Stomach (tissue), 9 donors: ENCODE measurements around the gene ABCA13. TPM values are rescaled to one million over a fixed set of nuclear protein-coding genes. Genes with fewer than 3 reads are reported as not detected.

Experiments used
- DNase-seq, 2 donors: peaks; one replicate each; pipeline versions ENCODE4 v3.0.0 to v3.0.0-alpha.2; 2013 to 2019
- H3K27ac ChIP-seq, 5 donors: fragments of 200-600 bp in 4 of 5; sonication (generic) in 4 of 5; one replicate each; pipeline ENCODE4 v1.5.1; 2013 to 2019; ENCODE audit warnings: mild to moderate bottlenecking in 1 of 5, moderate library complexity in 1 of 5
- H3K27me3 ChIP-seq, 3 donors: fragments of 200-600 bp; sonication (generic); one replicate each; pipeline ENCODE4 v1.5.1; 2017 to 2019; ENCODE audit warnings: mixed run types in 1 of 3
- H3K36me3 ChIP-seq, 4 donors: fragments of 200-600 bp; sonication (generic); 1 replicate in 3 of 4; 2 replicates in 1 of 4; pipeline ENCODE4 v1.5.1; 2016 to 2019
- H3K4me1 ChIP-seq, 4 donors: fragments of 200-600 bp; sonication (generic); one replicate each; pipeline ENCODE4 v1.5.1; 2016 to 2019
- H3K4me3 ChIP-seq, 4 donors: fragments of 200-600 bp; sonication (generic) in 3 of 4; one replicate each; pipeline ENCODE4 v1.5.1; 2016 to 2019; ENCODE audit warnings: mild to moderate bottlenecking in 1 of 4
- H3K9me3 ChIP-seq, 4 donors: fragments of 200-600 bp; sonication (generic); one replicate each; pipeline ENCODE4 v1.5.1; 2016 to 2019
- EP300 ChIP-seq: sonication (generic); formaldehyde crosslinking; IDR thresholded peaks from one replicate; pipeline ENCODE4 v1.6.1; 2017; ENCODE audit warnings: antibody characterized with exemption
- POLR2A ChIP-seq, 4 donors: fragments of 450-650 bp; IDR thresholded peaks; one replicate each; pipeline ENCODE4 v1.6.1; 2016; ENCODE audit warnings: antibody characterized with exemption in 4 of 4, control low read depth in 2 of 4, mild to moderate bottlenecking in 1 of 4, moderate library complexity in 1 of 4
- POLR2AphosphoS5 ChIP-seq, 3 donors: sonication (generic); formaldehyde crosslinking; IDR thresholded peaks; one replicate each; pipeline ENCODE4 v1.6.1; 2016; ENCODE audit warnings: antibody characterized with exemption in 3 of 3
- WGBS, 5 donors: extraction: QIAGEN DNeasy Blood & Tissue Kit in 3 of 5; methylation state at CpG; one replicate each; pipeline versions ENCODE4 v1.1.5 to v1.1.7; 2013 to 2018; 5-methylcytosine and 5-hydroxymethylcytosine counted together
- intact Hi-C: fragments of 100-400 bp; cut with DNase I; formaldehyde crosslinking; loops from one replicate; pipeline ENCODE4 v1.15.1; 2023; ENCODE audit warnings: low total_unique reads
- polyA plus RNA-seq, 3 donors: library from polyadenylated mRNA; stranded (reverse); fragments of 200-250 nt; gene quantifications; one replicate each; pipeline ENCODE4 v1.2.3, GENCODE V29; 2013
- total RNA-seq, 5 donors: library from RNA; depleted of rRNA; stranded (reverse); fragments of >200 nt; gene quantifications; one replicate each; pipeline versions ENCODE4 v1.1.0 to v1.2.3, GENCODE V29; 2014 to 2016
- TF ChIP-seq, protein P1 (sequence below), 7 experiments: fragments of 450-650 bp in 4 of 7; fragments of 200-600 bp in 3 of 7; sonication (generic) in 3 of 7; IDR thresholded peaks; one replicate each; pipeline ENCODE4 v1.5.1; 2016 to 2019; ENCODE audit warnings: antibody characterized with exemption in 7 of 7, control low read depth in 2 of 7, mild to moderate bottlenecking in 1 of 7
- donor health status: healthy with polysubstance abuse.
- donor health status: Bipolar disorder and iron deficiency.
- donor health status: healthy.

ABCA13 gene
- total and polyA plus RNA-seq, 8 donors, result under 0.01 to 0.92 (median 0.50) TPM; not detected in 5

DNA sequence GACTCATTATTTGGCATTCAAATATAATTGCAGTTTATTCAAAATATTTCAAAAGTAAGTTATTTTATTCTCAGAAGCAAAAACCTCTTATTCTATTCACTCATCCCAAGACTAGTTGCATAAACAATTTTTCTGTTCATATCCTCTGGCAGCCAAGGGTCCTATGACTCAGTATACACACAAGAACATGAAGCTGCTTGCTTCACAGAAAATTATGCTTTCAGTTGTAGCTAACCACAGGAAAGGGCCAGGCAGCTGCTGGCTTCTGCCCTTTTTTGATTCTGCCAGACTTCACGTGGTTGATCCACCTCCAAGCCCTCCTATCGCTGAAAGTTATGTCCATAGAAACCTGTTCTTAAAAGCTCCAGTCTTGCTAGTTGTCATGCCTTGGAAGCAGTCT is 108.8 kb downstream of the ABCA13 start:
- peaks cover 0 to under 1% (median 0%) of the 10 kb centered on the region in 3 donors for H3K27me3 ChIP-seq
- no peaks in the 10 kb centered on the region for H3K4me1 ChIP-seq
- H3K4me3 ChIP-seq, result no peak overlapping the region
- H3K36me3 ChIP-seq, result no peaks in the 10 kb centered on the region
- no peak for DNase-seq
- intact Hi-C loops, result no loop called here
- no peak overlapping the region for H3K27ac ChIP-seq
- TF ChIP-seq, protein P1, sequence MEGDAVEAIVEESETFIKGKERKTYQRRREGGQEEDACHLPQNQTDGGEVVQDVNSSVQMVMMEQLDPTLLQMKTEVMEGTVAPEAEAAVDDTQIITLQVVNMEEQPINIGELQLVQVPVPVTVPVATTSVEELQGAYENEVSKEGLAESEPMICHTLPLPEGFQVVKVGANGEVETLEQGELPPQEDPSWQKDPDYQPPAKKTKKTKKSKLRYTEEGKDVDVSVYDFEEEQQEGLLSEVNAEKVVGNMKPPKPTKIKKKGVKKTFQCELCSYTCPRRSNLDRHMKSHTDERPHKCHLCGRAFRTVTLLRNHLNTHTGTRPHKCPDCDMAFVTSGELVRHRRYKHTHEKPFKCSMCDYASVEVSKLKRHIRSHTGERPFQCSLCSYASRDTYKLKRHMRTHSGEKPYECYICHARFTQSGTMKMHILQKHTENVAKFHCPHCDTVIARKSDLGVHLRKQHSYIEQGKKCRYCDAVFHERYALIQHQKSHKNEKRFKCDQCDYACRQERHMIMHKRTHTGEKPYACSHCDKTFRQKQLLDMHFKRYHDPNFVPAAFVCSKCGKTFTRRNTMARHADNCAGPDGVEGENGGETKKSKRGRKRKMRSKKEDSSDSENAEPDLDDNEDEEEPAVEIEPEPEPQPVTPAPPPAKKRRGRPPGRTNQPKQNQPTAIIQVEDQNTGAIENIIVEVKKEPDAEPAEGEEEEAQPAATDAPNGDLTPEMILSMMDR (IDR thresholded peaks at IDR 0.05), result no peak
- TF ChIP-seq EP300 (no peak), POLR2AphosphoS5 (IDR thresholded peaks at IDR 0.05) (no peak), POLR2A (IDR thresholded peaks at IDR 0.05) (no peak)
- no peaks in the 10 kb centered on the region for H3K9me3 ChIP-seq
- WGBS, 5 donors, result 49 to 71% (median 60%) methylated on average over 2 of the region's 2 CpGs

DNA sequence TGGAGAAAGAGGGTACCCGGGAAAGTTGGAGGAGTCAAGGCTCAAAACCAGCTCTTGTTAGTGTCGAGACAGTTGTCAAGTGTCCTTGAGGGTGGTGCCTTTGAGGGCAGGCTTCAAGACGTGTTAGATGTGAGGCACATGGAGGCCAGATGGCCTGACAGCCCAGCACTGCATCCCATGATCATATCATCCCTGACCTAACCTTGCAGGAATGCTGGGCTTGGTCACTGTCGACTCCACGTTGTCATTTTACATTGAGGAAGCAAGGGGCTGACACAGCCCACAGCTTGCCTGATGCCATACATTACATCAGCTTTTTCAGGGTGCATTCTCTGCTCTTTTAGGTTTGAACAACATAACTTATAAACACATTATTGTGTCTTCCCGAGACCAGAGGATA is 114.1 kb downstream of the ABCA13 start:
- TF ChIP-seq EP300 (no peak), POLR2A (IDR thresholded peaks at IDR 0.05) (no peak), POLR2AphosphoS5 (IDR thresholded peaks at IDR 0.05) (no peak)
- TF ChIP-seq, protein P1 (IDR thresholded peaks at IDR 0.05), result no peak
- intact Hi-C loops, result no loop called here
- Histone ChIP-seq H3K4me3 (no peak overlapping the region), H3K4me1 (no peaks in the 10 kb centered on the region), H3K27me3 (peaks cover 0 to 3% (median 0%) of the 10 kb centered on the region in 3 donors), H3K9me3 (no peaks in the 10 kb centered on the region), H3K27ac (no peak overlapping the region), H3K36me3 (no peaks in the 10 kb centered on the region)
- 42 to 53% (median 47%) methylated on average over 6 of the region's 6 CpGs for WGBS, 5 donors
- DNase-seq, result no peak

DNA sequence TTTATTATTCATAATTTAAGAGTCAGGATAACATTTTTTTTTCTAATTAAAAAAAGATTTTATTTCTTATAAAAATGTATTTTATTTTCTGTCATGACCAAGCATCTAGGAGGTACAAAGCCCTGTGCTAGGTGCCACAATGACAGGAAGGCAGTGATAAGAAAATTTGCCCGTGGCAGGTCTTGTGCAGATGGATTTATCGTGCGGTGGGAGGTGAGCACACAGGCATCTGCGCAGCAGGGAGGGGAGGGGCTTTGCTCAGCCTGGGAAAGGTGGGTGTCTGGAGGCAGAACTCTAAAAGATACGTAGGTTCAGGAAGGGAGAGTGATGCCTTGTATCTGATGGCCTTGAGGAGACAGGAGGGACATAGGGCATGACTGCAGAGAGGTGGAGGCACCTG is 115.6 kb downstream of the ABCA13 start:
- intact Hi-C loops, result no loop called here
- no peaks in the 10 kb centered on the region for H3K36me3 ChIP-seq

GRCh38 chr7:48289656-48290055 is 118.4 kb downstream of the ABCA13 start:
- no peaks in the 10 kb centered on the region for H3K9me3 ChIP-seq
- intact Hi-C loops, result no loop called here
- no peak for DNase-seq
- H3K4me3 ChIP-seq, result no peak overlapping the region
- H3K27ac ChIP-seq, result no peak overlapping the region
- no peaks in the 10 kb centered on the region for H3K4me1 ChIP-seq
- WGBS, 5 donors, result 63 to 89% (median 85%) methylated on average over 1 of the region's 1 CpG
- peaks cover 0 to 3% (median 0%) of the 10 kb centered on the region in 3 donors for H3K27me3 ChIP-seq
- H3K36me3 ChIP-seq, result no peaks in the 10 kb centered on the region
- TF ChIP-seq EP300, result no peak
- no peak for TF ChIP-seq POLR2A (IDR thresholded peaks at IDR 0.05)
- TF ChIP-seq POLR2AphosphoS5 (IDR thresholded peaks at IDR 0.05), result no peak
- TF ChIP-seq, protein P1 (IDR thresholded peaks at IDR 0.05), result no peak

More for the DNA sequence above, 115.6 kb downstream of the ABCA13 start:
- Histone ChIP-seq H3K4me1 (no peaks in the 10 kb centered on the region), H3K27ac (no peak overlapping the region), H3K9me3 (no peaks in the 10 kb centered on the region), H3K4me3 (no peak overlapping the region), H3K27me3 (peaks cover 0 to 3% (median 0%) of the 10 kb centered on the region in 3 donors)
- WGBS, 5 donors, result 57 to 77% (median 73%) methylated on average over 5 of the region's 5 CpGs
- TF ChIP-seq, protein P1 (IDR thresholded peaks at IDR 0.05), result no peak
- TF ChIP-seq EP300 (no peak), POLR2A (IDR thresholded peaks at IDR 0.05) (no peak), POLR2AphosphoS5 (IDR thresholded peaks at IDR 0.05) (no peak)
- no peak for DNase-seq
